ENCODE data around the gene AXIN1. TPM values are rescaled to one million over a fixed set of nuclear protein-coding genes. Genes with fewer than 3 reads are reported as not detected.

The AXIN1 gene
- total RNA-seq, 4 donors from 2014 or later = 17.5 to 29.7 (median 26.4) TPM

DNA sequence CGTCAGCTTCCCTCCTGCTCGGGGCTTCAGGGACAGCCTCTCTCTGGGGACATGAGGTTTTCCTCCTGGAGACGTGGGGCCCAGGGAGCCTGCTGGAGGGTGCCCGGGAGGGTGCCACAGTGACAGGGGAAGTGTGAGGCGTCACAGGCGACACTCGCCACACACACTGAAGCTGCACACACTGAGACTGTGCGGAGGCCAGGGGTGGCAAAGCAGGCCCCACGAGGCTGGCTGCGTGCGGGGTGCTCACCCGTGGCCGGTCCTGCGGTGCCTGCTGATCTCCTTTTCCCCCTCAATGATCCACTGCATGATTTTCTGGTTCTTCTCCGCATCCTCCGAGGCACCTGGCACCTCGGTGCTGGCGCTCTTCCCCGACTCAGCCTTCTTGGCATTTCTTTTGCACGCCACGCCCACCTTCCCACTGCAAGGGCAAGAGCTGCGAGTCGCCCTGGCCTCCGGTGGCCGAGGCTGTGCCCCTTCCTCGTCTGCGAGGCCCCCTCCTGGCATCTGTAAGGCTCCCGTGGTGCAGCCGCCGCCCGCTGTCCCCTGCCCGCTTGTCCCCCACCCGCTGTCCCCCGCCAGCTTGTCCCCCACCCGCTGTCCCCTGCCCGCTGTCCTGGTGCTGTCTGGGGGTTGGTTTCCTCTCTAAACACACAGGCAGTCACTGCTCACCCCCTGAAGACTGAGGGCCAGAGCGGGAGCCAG lies 55.6 kb downstream of the AXIN1 start:
- Histone ChIP-seq H3K36me3 (peaks cover 19 to 35% of the 10 kb centered on the region in 2 donors), H3K4me1 (no peaks in the 10 kb centered on the region), H3K27ac (no peak overlapping the region), H3K4me3 (replicated peaks in 1 of 3) (no peak overlapping the region), H3K27me3 (no peaks in the 10 kb centered on the region), H3K9me3 (no peaks in the 10 kb centered on the region)
- intact Hi-C loops (cut with DNase I) = no loop called here
- TF ChIP-seq POLR2A (IDR thresholded peaks at IDR 0.05) = no peak
- DNase-seq = no peak
- WGBS, 2 donors = 92 to 93% methylated on average over 32 to 36 of the region's 37 CpGs

DNA sequence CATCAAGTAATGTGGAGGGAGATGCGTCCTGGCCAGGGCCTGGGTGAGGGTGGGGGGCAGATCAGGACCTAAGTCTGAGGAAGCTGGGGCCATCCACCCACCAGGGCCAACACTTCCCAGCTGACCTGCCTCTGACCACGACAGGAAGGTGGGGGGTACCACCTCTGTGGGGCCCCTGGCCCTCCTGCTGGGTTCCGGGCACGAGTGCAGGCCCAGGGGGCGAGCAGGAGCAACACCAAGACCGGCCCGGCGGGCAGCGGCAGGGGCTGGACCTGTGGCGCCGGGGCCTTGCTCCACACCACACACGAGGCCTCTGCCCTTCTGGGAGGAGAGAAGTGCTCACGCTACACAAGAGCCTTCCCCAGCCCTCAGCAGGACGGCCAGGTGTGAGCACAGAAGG lies 56.2 kb downstream of the AXIN1 start:
- peaks cover 23 to 38% of the 10 kb centered on the region in 2 donors for H3K36me3 ChIP-seq
- H3K9me3 ChIP-seq = no peaks in the 10 kb centered on the region
- no peaks in the 10 kb centered on the region for H3K4me1 ChIP-seq
- TF ChIP-seq POLR2A (IDR thresholded peaks at IDR 0.05) (no peak), CTCF (IDR thresholded peaks at IDR 0.05) (no peak)
- H3K27ac ChIP-seq = no peak overlapping the region
- H3K27me3 ChIP-seq = no peaks in the 10 kb centered on the region
- intact Hi-C loops (cut with DNase I) = no loop called here
- WGBS, 2 donors = 96 to 97% methylated on average over 6 to 12 of the region's 14 CpGs
- no peak overlapping the region for H3K4me3 ChIP-seq (replicated peaks in 1 of 3)
- no peak for DNase-seq

DNA sequence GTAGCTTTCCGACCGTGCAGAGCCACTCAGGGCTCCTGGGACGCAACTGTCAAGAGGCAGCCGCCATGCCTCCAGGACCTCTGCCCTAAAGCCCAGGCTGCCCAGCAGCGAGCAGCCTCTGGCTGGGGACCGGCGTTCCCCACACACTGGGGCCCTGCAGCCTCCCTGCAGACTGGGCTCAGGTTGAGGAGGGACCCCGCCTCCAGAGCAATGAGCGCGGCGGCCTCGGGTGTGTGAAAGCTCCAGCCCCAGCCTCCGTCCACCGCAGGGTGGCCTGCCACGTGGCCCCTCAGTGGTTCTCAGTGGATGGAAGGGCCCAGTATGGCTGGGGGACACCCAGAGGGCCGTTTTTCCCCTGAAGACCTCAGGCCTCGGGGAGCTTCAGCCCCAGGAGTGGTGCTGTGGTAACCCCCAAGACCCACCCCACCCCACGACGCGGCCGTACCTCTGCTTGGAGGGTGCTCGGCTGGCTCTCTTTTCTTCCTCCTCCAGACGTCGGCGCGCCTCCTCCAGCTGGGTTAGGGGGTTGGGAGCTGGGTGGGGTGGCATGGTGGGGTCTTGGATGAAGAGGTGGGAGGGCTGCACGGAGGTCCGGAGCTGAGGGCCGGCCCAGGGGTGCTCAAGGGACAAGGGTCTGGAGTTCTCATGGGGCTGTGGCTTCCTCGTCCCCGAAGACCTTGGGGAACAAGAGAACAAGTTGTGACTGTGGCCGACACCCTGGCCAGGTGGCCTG lies 59.3 kb downstream of the AXIN1 start:
- no peak overlapping the region for H3K4me3 ChIP-seq (replicated peaks in 1 of 3)
- H3K36me3 ChIP-seq = peaks cover 34 to 46% of the 10 kb centered on the region in 2 donors
- no peak for DNase-seq
- no peaks in the 10 kb centered on the region for H3K4me1 ChIP-seq
- H3K27me3 ChIP-seq = no peaks in the 10 kb centered on the region
- TF ChIP-seq POLR2A (IDR thresholded peaks at IDR 0.05) (no peak), CTCF (IDR thresholded peaks at IDR 0.05) (no peak)
- intact Hi-C loops (cut with DNase I) = no loop called here
- H3K27ac ChIP-seq = no peak overlapping the region
- 93 to 95% methylated on average over 19 to 32 of the region's 32 CpGs for WGBS, 2 donors
- no peaks in the 10 kb centered on the region for H3K9me3 ChIP-seq

DNA sequence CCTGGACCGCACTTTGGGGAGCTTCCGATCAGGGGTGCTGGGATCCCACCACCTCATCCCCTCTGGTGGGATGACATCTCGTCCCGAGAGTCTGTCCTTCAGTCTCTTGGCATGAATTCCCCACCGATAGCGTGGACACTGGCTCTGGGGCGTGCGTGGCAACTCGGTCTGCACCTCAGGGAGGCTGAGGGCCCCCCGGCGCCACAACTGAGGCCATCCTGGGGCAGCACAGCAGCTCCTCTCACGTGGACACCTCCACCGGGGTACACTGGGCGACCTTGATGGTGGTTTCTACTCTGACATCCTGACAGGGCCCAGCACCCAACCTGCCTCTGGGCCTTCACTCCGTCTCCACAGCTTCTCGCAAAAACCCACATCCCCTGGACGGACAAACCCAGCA lies 61.0 kb downstream of the AXIN1 start:
- Histone ChIP-seq H3K4me3 (replicated peaks in 1 of 3) (no peak overlapping the region), H3K27ac (no peak overlapping the region), H3K27me3 (no peaks in the 10 kb centered on the region), H3K4me1 (no peaks in the 10 kb centered on the region), H3K36me3 (peaks cover 32 to 36% of the 10 kb centered on the region in 2 donors), H3K9me3 (no peaks in the 10 kb centered on the region)
- intact Hi-C loops (cut with DNase I) = no loop called here
- no peak for TF ChIP-seq POLR2A (IDR thresholded peaks at IDR 0.05)
- no peak for TF ChIP-seq CTCF (IDR thresholded peaks at IDR 0.05)
- DNase-seq = no peak
- 95 to 96% methylated on average over 14 to 17 of the region's 17 CpGs for WGBS, 2 donors

DNA sequence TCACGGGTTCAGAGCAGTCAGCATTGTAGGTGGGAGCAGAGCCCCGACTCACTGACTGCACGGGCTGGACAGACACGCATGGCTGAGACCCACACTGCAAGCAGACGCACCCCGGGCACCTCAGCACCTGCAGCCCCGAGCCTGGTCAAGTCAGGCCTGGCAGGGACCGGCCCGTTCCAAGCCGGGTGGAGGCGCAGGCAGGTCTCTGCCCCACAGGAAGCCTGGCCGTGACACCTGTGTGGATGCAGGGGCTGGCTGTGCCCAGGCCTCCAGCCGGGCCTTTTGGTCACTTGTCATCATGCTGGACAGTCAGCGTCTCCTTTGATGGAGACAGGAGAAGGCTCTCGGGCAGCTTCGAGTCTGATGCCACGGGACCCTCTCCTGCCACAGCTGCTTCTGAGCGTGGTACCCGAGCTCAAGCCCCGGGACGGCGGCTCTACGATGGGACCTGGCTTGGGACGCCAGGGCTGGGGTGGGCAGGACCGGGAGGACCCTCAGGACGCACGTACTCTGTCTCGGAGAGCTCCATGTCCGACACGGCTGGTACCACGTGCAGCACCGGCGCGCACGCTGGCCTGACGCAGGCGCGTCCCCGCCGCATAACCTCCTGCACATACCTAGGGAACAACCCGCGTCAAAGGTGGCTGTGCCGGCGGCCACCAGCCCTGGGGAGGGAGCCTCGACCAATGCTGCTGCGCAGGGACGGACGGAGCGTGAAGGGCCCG lies 61.7 kb downstream of the AXIN1 start:
- intact Hi-C loops (cut with DNase I) = no loop called here
- no peak overlapping the region for H3K4me3 ChIP-seq (replicated peaks in 1 of 3)
- peaks cover 25 to 36% of the 10 kb centered on the region in 2 donors for H3K36me3 ChIP-seq
- 92 to 95% methylated on average over 25 to 26 of the region's 50 CpGs for WGBS, 2 donors
- no peaks in the 10 kb centered on the region for H3K9me3 ChIP-seq
- H3K27ac ChIP-seq = no peak overlapping the region
- H3K27me3 ChIP-seq = no peaks in the 10 kb centered on the region
- DNase-seq = no peak
- no peaks in the 10 kb centered on the region for H3K4me1 ChIP-seq
- TF ChIP-seq POLR2A (IDR thresholded peaks at IDR 0.05) (no peak), CTCF (IDR thresholded peaks at IDR 0.05) (no peak)

All from thyroid gland (tissue), 4 donors.